GM23338 (cell line): ENCODE results near the gene FIGN. TPM values are rescaled to one million over a fixed set of nuclear protein-coding genes. Genes with fewer than 3 reads are reported as not detected.

Experiments
- ATAC-seq: fragments of 200-7000 bp; cut with Tn5 transposase; 3 replicates; pipeline ENCODE4 v1.9.1; 2020
- DNase-seq: peaks from one replicate; pipeline ENCODE4 v3.0.0-alpha.2; 2015; ENCODE audit warnings: low spot score
- H2AFZ ChIP-seq: fragments of 200-600 bp; sonication (generic); 2 replicates; pipeline ENCODE4 v1.8.0; 2016; ENCODE audit warnings: antibody characterized with exemption, mild to moderate bottlenecking, moderate library complexity
- H3F3A ChIP-seq: fragments of 200-600 bp; sonication (generic); replicated peaks from 2 replicates; pipeline ENCODE4 v1.8.0; 2017; ENCODE audit warnings: antibody characterized with exemption, mixed run types, low read depth
- H3K27ac ChIP-seq: fragments of 200-600 bp; sonication (generic); 2 replicates; pipeline ENCODE4 v1.6.1; 2016; ENCODE audit warnings: low read depth
- H3K27me3 ChIP-seq: fragments of 200-600 bp; sonication (generic); 2 replicates; pipeline ENCODE4 v1.8.0; 2016; ENCODE audit warnings: mild to moderate bottlenecking, mixed run types, moderate library complexity; ENCODE audit not compliant: insufficient read depth
- H3K36me3 ChIP-seq: fragments of 200-600 bp; sonication (generic); 2 replicates; pipeline ENCODE4 v1.8.0; 2016; ENCODE audit warnings: mild to moderate bottlenecking; ENCODE audit not compliant: insufficient read depth
- H3K4me1 ChIP-seq: fragments of 200-600 bp; sonication (generic); 2 replicates; pipeline ENCODE4 v1.8.0; 2016; ENCODE audit warnings: mild to moderate bottlenecking, moderate library complexity; ENCODE audit not compliant: insufficient read depth
- H3K4me2 ChIP-seq: fragments of 200-600 bp; sonication (generic); 2 replicates; pipeline ENCODE4 v1.7.1; 2017; ENCODE audit warnings: mixed run types
- H3K4me3 ChIP-seq: fragments of 200-600 bp; sonication (generic); 2 replicates; pipeline ENCODE4 v1.6.1; 2016; ENCODE audit warnings: mixed run types
- H3K79me2 ChIP-seq: fragments of 200-600 bp; sonication (generic); replicated peaks from 2 replicates; pipeline ENCODE4 v1.8.0; 2017; ENCODE audit warnings: mild to moderate bottlenecking; ENCODE audit not compliant: insufficient read depth
- H3K9me2 ChIP-seq: fragments of 200-600 bp; sonication (generic); 2 replicates; pipeline ENCODE4 v1.8.0; 2017; ENCODE audit not compliant: insufficient read depth
- H4K20me1 ChIP-seq: fragments of 200-600 bp; sonication (generic); replicated peaks from 2 replicates; pipeline ENCODE4 v1.8.0; 2017; ENCODE audit warnings: mild to moderate bottlenecking; ENCODE audit not compliant: insufficient read depth
- H3K27ac Mint-ChIP-seq: 2 replicates; pipeline ENCODE4 v1.8.0; 2020; ENCODE audit warnings: inconsistent platforms, mild to moderate bottlenecking, moderate library complexity, mixed read lengths
- H3K27me3 Mint-ChIP-seq: 3 replicates; pipeline ENCODE4 v1.8.0; 2022; ENCODE audit warnings: low read depth, mild to moderate bottlenecking, moderate library complexity, mixed read lengths, inconsistent platforms; ENCODE audit not compliant: insufficient read depth, poor library complexity
- H3K36me3 Mint-ChIP-seq: 3 replicates; pipeline ENCODE4 v1.8.0; 2021; ENCODE audit warnings: low read depth, mild to moderate bottlenecking, inconsistent platforms, moderate library complexity, mixed read lengths
- H3K4me1 Mint-ChIP-seq: 3 replicates; pipeline ENCODE4 v1.8.0; 2020; ENCODE audit warnings: mild to moderate bottlenecking, inconsistent platforms, mixed read lengths
- H3K4me3 Mint-ChIP-seq: 3 replicates; pipeline ENCODE4 v1.8.0; 2021; ENCODE audit warnings: moderate library complexity, mild to moderate bottlenecking, inconsistent platforms, mixed read lengths
- H3K9me3 Mint-ChIP-seq: 3 replicates; pipeline ENCODE4 v1.8.0; 2020; ENCODE audit warnings: moderate library complexity, mild to moderate bottlenecking, inconsistent platforms, mixed read lengths
- CREB1 ChIP-seq: fragments of 250-450 bp; sonication (Bioruptor Pico); IDR thresholded peaks from 2 replicates; pipeline ENCODE4 v1.5.0; 2020; ENCODE audit warnings: low read depth, mild to moderate bottlenecking, moderate library complexity
- ETS1 ChIP-seq: IDR thresholded peaks from 2 replicates; pipeline ENCODE4 v1.6.1; 2016; ENCODE audit warnings: antibody characterized with exemption
- EZH2 ChIP-seq: fragments of 200-600 bp; sonication (generic); IDR thresholded peaks from one replicate; pipeline ENCODE4 v1.8.0; 2017; ENCODE audit warnings: antibody characterized with exemption, mild to moderate bottlenecking, low read depth; ENCODE audit not compliant: unreplicated experiment
- EZH2phosphoT487 ChIP-seq: fragments of 200-600 bp; sonication (generic); IDR thresholded peaks from one replicate; pipeline ENCODE4 v1.8.1; 2018; ENCODE audit warnings: antibody characterized with exemption; ENCODE audit not compliant: unreplicated experiment
- JUNB ChIP-seq: IDR thresholded peaks from one replicate; pipeline ENCODE4 v1.6.1; 2016; ENCODE audit warnings: antibody characterized with exemption; ENCODE audit not compliant: unreplicated experiment
- NANOG ChIP-seq: IDR thresholded peaks from 2 replicates; pipeline ENCODE4 v1.6.1; 2016; ENCODE audit warnings: antibody characterized with exemption, borderline replicate concordance
- POLR2AphosphoS5 ChIP-seq: IDR thresholded peaks from 2 replicates; pipeline ENCODE4 v1.6.1; 2016; ENCODE audit warnings: antibody characterized with exemption, low read depth
- REST ChIP-seq: IDR thresholded peaks from one replicate; pipeline ENCODE4 v1.6.1; 2018; ENCODE audit warnings: antibody characterized with exemption; ENCODE audit not compliant: unreplicated experiment
- STAT1 ChIP-seq: IDR thresholded peaks from one replicate; pipeline ENCODE4 v1.6.1; 2016; ENCODE audit warnings: antibody characterized with exemption; ENCODE audit not compliant: unreplicated experiment
- ZNF114 ChIP-seq: fragments of 250-450 bp; sonication (Bioruptor Pico); IDR thresholded peaks from 2 replicates; pipeline ENCODE4 v1.5.0; 2020; ENCODE audit warnings: mild to moderate bottlenecking, moderate library complexity
- ZNF331 ChIP-seq: fragments of 250-450 bp; sonication (Bioruptor Pico); IDR thresholded peaks from 2 replicates; pipeline ENCODE4 v1.5.0; 2020; ENCODE audit warnings: low read depth, mild to moderate bottlenecking, moderate library complexity
- polyA plus RNA-seq: library from polyadenylated mRNA; unstranded; fragments of >200 nt; fragmentation: Nextera tagmentation; extraction: Ambion mirVana; gene quantifications from 2 replicates; pipeline ENCODE4 v1.2.1, GENCODE V29; 2016
- total RNA-seq: library from RNA; depleted of rRNA; stranded (reverse); fragments of >200 nt; shearing (Covaris generic); gene quantifications from 2 replicates; pipeline ENCODE4 v1.2.3, GENCODE V29; 2014
- TF ChIP-seq, protein P1 (sequence below), 2 experiments: fragments of 200-600 bp in 1 of 2; sonication (generic) in 1 of 2; conservative IDR thresholded peaks; 2 replicates each; pipeline versions ENCODE4 v1.5.1 to v1.6.1; 2016 to 2017; ENCODE audit warnings: antibody characterized with exemption in 2 of 2, low read depth in 2 of 2, mild to moderate bottlenecking in 2 of 2, moderate library complexity in 1 of 2
- TF ChIP-seq, protein P2 (sequence below): fragments of 250-450 bp; sonication (Bioruptor Pico); IDR thresholded peaks from 2 replicates; pipeline ENCODE4 v1.5.0; 2020; ENCODE audit warnings: mild to moderate bottlenecking, moderate library complexity

FIGN gene
- total and polyA plus RNA-seq, 2 experiments from 2014 or later, result 17.2 to 23.6 TPM

GRCh38 chr2:163630836-163631235 lies 105.0 kb downstream of the FIGN start:
- H3K27ac ChIP-seq, result no peak overlapping the region
- no peak overlapping the region for H3K4me2 ChIP-seq
- H3K4me3 ChIP-seq, result no peak overlapping the region
- H4K20me1 ChIP-seq, result no peaks in the 10 kb centered on the region
- Mint-ChIP-seq H3K4me3 (no peak overlapping the region), H3K27ac (no peak overlapping the region), H3K36me3 (no peaks in the 10 kb centered on the region), H3K27me3 (no peaks in the 10 kb centered on the region), H3K4me1 (peaks cover 13% of the 10 kb centered on the region), H3K9me3 (no peaks in the 10 kb centered on the region)
- no peaks in the 10 kb centered on the region; the same call in 1 of the 2 replicates for H3K9me2 ChIP-seq
- no peak for ATAC-seq
- H2AFZ ChIP-seq, result no peak overlapping the region
- peaks cover 4% of the 10 kb centered on the region; the same call in 1 of the 2 replicates for H3K79me2 ChIP-seq
- H3K36me3 ChIP-seq, result no peaks in the 10 kb centered on the region
- TF ChIP-seq ETS1 (no peak), CREB1 (CRISPR knock-in tag) (no peak), ZNF331 (CRISPR knock-in tag) (no peak), EZH2phosphoT487 (no peak), ZNF114 (CRISPR knock-in tag) (no peak), STAT1 (no peak), POLR2AphosphoS5 (no peak), NANOG (no peak), EZH2 (no peak), REST (no peak), JUNB (no peak)
- TF ChIP-seq, protein P1, sequence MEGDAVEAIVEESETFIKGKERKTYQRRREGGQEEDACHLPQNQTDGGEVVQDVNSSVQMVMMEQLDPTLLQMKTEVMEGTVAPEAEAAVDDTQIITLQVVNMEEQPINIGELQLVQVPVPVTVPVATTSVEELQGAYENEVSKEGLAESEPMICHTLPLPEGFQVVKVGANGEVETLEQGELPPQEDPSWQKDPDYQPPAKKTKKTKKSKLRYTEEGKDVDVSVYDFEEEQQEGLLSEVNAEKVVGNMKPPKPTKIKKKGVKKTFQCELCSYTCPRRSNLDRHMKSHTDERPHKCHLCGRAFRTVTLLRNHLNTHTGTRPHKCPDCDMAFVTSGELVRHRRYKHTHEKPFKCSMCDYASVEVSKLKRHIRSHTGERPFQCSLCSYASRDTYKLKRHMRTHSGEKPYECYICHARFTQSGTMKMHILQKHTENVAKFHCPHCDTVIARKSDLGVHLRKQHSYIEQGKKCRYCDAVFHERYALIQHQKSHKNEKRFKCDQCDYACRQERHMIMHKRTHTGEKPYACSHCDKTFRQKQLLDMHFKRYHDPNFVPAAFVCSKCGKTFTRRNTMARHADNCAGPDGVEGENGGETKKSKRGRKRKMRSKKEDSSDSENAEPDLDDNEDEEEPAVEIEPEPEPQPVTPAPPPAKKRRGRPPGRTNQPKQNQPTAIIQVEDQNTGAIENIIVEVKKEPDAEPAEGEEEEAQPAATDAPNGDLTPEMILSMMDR (conservative IDR thresholded peaks at IDR 0.05; ENCODE audit: low read depth in 2 of 2), result no peak
- TF ChIP-seq, protein P2, sequence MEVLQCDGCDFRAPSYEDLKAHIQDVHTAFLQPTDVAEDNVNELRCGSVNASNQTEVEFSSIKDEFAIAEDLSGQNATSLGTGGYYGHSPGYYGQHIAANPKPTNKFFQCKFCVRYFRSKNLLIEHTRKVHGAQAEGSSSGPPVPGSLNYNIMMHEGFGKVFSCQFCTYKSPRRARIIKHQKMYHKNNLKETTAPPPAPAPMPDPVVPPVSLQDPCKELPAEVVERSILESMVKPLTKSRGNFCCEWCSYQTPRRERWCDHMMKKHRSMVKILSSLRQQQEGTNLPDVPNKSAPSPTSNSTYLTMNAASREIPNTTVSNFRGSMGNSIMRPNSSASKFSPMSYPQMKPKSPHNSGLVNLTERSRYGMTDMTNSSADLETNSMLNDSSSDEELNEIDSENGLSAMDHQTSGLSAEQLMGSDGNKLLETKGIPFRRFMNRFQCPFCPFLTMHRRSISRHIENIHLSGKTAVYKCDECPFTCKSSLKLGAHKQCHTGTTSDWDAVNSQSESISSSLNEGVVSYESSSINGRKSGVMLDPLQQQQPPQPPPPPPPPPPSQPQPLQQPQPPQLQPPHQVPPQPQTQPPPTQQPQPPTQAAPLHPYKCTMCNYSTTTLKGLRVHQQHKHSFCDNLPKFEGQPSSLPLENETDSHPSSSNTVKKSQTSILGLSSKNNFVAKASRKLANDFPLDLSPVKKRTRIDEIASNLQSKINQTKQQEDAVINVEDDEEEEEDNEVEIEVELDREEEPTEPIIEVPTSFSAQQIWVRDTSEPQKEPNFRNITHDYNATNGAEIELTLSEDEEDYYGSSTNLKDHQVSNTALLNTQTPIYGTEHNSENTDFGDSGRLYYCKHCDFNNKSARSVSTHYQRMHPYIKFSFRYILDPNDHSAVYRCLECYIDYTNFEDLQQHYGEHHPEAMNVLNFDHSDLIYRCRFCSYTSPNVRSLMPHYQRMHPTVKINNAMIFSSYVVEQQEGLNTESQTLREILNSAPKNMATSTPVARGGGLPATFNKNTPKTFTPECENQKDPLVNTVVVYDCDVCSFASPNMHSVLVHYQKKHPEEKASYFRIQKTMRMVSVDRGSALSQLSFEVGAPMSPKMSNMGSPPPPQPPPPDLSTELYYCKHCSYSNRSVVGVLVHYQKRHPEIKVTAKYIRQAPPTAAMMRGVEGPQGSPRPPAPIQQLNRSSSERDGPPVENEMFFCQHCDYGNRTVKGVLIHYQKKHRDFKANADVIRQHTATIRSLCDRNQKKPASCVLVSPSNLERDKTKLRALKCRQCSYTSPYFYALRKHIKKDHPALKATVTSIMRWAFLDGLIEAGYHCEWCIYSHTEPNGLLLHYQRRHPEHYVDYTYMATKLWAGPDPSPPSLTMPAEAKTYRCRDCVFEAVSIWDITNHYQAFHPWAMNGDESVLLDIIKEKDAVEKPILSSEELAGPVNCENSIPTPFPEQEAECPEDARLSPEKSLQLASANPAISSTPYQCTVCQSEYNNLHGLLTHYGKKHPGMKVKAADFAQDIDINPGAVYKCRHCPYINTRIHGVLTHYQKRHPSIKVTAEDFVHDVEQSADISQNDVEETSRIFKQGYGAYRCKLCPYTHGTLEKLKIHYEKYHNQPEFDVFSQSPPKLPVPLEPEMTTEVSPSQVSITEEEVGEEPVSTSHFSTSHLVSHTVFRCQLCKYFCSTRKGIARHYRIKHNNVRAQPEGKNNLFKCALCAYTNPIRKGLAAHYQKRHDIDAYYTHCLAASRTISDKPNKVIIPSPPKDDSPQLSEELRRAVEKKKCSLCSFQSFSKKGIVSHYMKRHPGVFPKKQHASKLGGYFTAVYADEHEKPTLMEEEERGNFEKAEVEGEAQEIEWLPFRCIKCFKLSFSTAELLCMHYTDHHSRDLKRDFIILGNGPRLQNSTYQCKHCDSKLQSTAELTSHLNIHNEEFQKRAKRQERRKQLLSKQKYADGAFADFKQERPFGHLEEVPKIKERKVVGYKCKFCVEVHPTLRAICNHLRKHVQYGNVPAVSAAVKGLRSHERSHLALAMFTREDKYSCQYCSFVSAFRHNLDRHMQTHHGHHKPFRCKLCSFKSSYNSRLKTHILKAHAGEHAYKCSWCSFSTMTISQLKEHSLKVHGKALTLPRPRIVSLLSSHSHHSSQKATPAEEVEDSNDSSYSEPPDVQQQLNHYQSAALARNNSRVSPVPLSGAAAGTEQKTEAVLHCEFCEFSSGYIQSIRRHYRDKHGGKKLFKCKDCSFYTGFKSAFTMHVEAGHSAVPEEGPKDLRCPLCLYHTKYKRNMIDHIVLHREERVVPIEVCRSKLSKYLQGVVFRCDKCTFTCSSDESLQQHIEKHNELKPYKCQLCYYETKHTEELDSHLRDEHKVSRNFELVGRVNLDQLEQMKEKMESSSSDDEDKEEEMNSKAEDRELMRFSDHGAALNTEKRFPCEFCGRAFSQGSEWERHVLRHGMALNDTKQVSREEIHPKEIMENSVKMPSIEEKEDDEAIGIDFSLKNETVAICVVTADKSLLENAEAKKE, result no peak
- no peaks in the 10 kb centered on the region; the same call in 1 of the 2 replicates for H3K4me1 ChIP-seq
- no peaks in the 10 kb centered on the region for H3K27me3 ChIP-seq
- H3F3A ChIP-seq, result no peaks in the 10 kb centered on the region
- no peak for DNase-seq
